H1 (cell line): ENCODE data around the gene TRIM40. TPM values are rescaled to one million over a fixed set of nuclear protein-coding genes. Genes with fewer than 3 reads are reported as not detected.

Experiments used
- FOSL1 ChIP-seq: IDR thresholded peaks from 2 replicates; pipeline ENCODE4 v1.6.1; 2011; ENCODE audit warnings: mild to moderate bottlenecking, low read depth, low read length, moderate library complexity; ENCODE audit not compliant: insufficient read depth
- polyA plus RNA-seq, 7 experiments: library from polyadenylated mRNA; depleted of rRNA in 3 of 7; stranded (reverse) in 5 of 7; unstranded in 2 of 7; fragments of >200 nt in 5 of 7; fragments of 200-250 nt in 2 of 7; gene quantifications; 1 replicate in 5 of 7; 2 replicates in 1 of 7; 4 replicates in 1 of 7; pipeline versions ENCODE4 v1.2.1 to v1.2.3, GENCODE V29; 2011 to 2013; ENCODE audit warnings: missing spikeins in 2 of 7, mixed read lengths in 2 of 7
- total RNA-seq: library from RNA; stranded (reverse); fragmentation: NEBNext Ultra II Directional; extraction: Animal tissue kit (Norgen Biotek cat#: 25700); gene quantifications from 2 replicates; pipeline ENCODE4 v1.2.1, GENCODE V29; 2021

Gene TRIM40
- total and polyA plus RNA-seq, 2 of the 8 experiments (the other 6 are each of a cell fraction or from before 2014, with no cell fraction given), result not detected

- TF ChIP-seq FOSL1, result no peak
- TF ChIP-seq, all 59 proteins: peak for 0
Measured at GRCh38 chr6:30144811-30145210, 8.9 kb downstream of the TRIM40 start (continued).
